Measurements from ENCODE around the gene INHBA.

DNA sequence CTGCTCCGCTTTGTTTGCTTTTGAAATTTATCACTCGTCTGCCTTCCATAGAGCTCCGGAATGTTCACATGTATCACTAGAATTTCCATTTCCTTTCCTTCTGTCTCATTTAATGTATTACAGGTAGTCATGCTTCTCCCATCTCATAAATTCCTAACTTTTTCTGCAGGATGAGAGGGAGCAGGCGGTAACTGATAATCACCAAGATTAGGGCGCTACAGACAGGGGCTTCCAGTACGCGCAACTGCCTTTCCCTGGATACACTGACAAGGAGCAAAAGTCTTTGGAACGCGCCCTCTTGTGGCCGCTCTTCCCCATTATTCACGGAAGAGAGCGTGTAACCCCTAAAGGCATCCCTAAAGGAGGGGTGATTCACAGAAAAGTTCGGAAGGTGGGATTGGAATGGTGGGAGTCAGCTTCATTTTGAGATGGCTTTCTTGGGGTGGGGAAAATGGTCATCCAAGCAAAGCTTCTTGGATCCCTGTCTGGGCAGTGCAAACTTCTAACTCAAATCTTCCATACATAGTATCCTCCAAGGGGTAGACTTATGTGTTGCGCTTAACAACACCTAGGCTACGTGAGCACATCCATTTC is 6.5 kb downstream of the INHBA start:
- TF ChIP-seq, protein P1, sequence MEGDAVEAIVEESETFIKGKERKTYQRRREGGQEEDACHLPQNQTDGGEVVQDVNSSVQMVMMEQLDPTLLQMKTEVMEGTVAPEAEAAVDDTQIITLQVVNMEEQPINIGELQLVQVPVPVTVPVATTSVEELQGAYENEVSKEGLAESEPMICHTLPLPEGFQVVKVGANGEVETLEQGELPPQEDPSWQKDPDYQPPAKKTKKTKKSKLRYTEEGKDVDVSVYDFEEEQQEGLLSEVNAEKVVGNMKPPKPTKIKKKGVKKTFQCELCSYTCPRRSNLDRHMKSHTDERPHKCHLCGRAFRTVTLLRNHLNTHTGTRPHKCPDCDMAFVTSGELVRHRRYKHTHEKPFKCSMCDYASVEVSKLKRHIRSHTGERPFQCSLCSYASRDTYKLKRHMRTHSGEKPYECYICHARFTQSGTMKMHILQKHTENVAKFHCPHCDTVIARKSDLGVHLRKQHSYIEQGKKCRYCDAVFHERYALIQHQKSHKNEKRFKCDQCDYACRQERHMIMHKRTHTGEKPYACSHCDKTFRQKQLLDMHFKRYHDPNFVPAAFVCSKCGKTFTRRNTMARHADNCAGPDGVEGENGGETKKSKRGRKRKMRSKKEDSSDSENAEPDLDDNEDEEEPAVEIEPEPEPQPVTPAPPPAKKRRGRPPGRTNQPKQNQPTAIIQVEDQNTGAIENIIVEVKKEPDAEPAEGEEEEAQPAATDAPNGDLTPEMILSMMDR (conservative IDR thresholded peaks at IDR 0.05; ENCODE audit: low read depth, low read length) = peak; percentile 90
- TF ChIP-seq EZH2 (IDR thresholded peaks at IDR 0.05; ENCODE audit: low read length, unreplicated experiment) (no peak), EZH2phosphoT487 (IDR thresholded peaks at IDR 0.05; ENCODE audit: borderline replicate concordance, low read length) (no peak)
